Caco-2 (cell line): ENCODE measurements around the gene LAP3. TPM values are rescaled to one million over a fixed set of nuclear protein-coding genes. Genes with fewer than 3 reads are reported as not detected.
A peak's percentile ranks its signal among the peaks of the same experiment; 100 is the strongest.

Source experiments
- BruUV-seq: library from RNA; stranded (reverse); fragments of 400-500 nt; replicated peaks from 2 replicates; lab custom pipeline; 2021; lab: Mats Ljungman, UMichigan
- CTCF ChIA-PET: fragments of 300-600 bp; sonication (Branson Sonifier 250); formaldehyde crosslinking; loops from one replicate; lab custom pipeline; 2022; ENCODE audit warnings: antibody characterized with exemption; lab: Charles Lee
- POLR2A ChIA-PET: fragments of 300-600 bp; sonication (Branson Sonifier 250); formaldehyde crosslinking; loops from one replicate; lab custom pipeline; 2022; ENCODE audit warnings: antibody characterized with exemption; lab: Charles Lee
- DNase-seq, 2 experiments: peaks; one replicate each; pipeline versions ENCODE4 v3.0.0 to v3.0.0-alpha.2; 2020 to 2022
- H3K27me3 ChIP-seq: replicated peaks from 2 replicates; pipeline ENCODE4 v1.6.0; 2011; ENCODE audit warnings: low read length; ENCODE audit not compliant: control insufficient read depth, insufficient read depth
- H3K36me3 ChIP-seq: 2 replicates; pipeline ENCODE4 v1.5.1; 2011; ENCODE audit warnings: low read length; ENCODE audit not compliant: control insufficient read depth, insufficient read depth
- H3K4me1 ChIP-seq: fragments of 250-450 bp; sonication (Bioruptor Pico); 2 replicates; pipeline ENCODE4 v1.5.1; 2020; ENCODE audit warnings: mild to moderate bottlenecking
- H3K4me3 ChIP-seq: 2 replicates; pipeline ENCODE4 v1.5.1; 2011; ENCODE audit warnings: low read depth, mild to moderate bottlenecking, control low read depth, low read length
- H3K9me3 ChIP-seq: fragments of 250-450 bp; sonication (Bioruptor Pico); 2 replicates; pipeline ENCODE4 v1.5.1; 2020; ENCODE audit warnings: mild to moderate bottlenecking, moderate library complexity
- H3K27ac Mint-ChIP-seq: one replicate; pipeline ENCODE4 v1.8.0; 2022; ENCODE audit warnings: mixed read lengths; ENCODE audit not compliant: unreplicated experiment
- H3K27me3 Mint-ChIP-seq: one replicate; pipeline ENCODE4 v1.8.0; 2022; ENCODE audit warnings: mixed read lengths; ENCODE audit not compliant: insufficient read depth, unreplicated experiment
- H3K36me3 Mint-ChIP-seq: one replicate; pipeline ENCODE4 v1.8.0; 2022; ENCODE audit warnings: mild to moderate bottlenecking, mixed read lengths; ENCODE audit not compliant: insufficient read depth, unreplicated experiment
- H3K4me1 Mint-ChIP-seq: one replicate; pipeline ENCODE4 v1.8.0; 2022; ENCODE audit warnings: low read depth, mixed read lengths; ENCODE audit not compliant: unreplicated experiment
- H3K4me3 Mint-ChIP-seq: one replicate; pipeline ENCODE4 v1.8.0; 2022; ENCODE audit warnings: mild to moderate bottlenecking, moderate library complexity, mixed read lengths; ENCODE audit not compliant: unreplicated experiment
- H3K9me3 Mint-ChIP-seq: one replicate; pipeline ENCODE4 v1.8.0; 2022; ENCODE audit warnings: mixed read lengths; ENCODE audit not compliant: unreplicated experiment
- intact Hi-C: fragments of 100-400 bp; cut with micrococcal nuclease; formaldehyde crosslinking; loops from one replicate; pipeline ENCODE4 v1.10.0; 2022; ENCODE audit not compliant: unreplicated experiment
- total RNA-seq: library from RNA; stranded (reverse); gene quantifications from 2 replicates; pipeline ENCODE4 v1.2.3, GENCODE V29; 2022
- TF ChIP-seq, protein P1 (sequence below), 2 experiments: fragments of 200-600 bp in 1 of 2; IDR thresholded peaks; 1 replicate in 1 of 2; 2 replicates in 1 of 2; pipeline versions ENCODE4 v1.5.1 to v1.8.0; 2011 to 2022; ENCODE audit warnings: antibody characterized with exemption in 1 of 2, control low read depth in 1 of 2, inconsistent platforms in 1 of 2, low read depth in 1 of 2, low read length in 1 of 2, mild to moderate bottlenecking in 1 of 2, moderate library complexity in 1 of 2; ENCODE audit not compliant: insufficient read depth in 1 of 2, severe bottlenecking in 1 of 2, unreplicated experiment in 1 of 2

LAP3 gene
- total RNA-seq, 1 experiment from 2014 or later = 62.7 TPM

DNA sequence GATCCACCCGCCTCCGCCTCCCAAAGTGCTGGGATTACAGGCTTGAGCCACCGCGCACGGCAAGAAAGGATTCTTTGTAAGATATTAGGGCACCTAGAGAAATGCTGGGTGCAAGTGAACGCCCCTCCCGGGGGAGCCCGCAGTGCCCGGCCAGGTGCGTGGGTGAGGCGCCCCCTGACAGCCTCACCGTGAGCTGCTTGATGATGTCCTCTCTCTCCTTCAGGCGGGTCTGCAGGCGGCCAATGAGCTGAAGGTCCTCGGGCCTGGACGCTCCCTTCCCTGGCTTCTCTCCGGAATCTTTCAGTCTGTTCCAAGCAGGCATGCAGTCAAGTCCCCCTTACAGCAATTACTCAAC is 59.3 kb downstream of the LAP3 start:
- H3K27me3 Mint-ChIP-seq = no peaks in the 10 kb centered on the region
- H3K27ac Mint-ChIP-seq = no peak overlapping the region
- ChIA-PET POLR2A (no interaction called here), CTCF (interaction anchor here (0.6 to 0.8 kb wide), 2 partner anchors 87 to 134 kb away, joined by 3 read pairs; no protein-coding TSS in a partner anchor)
- H3K9me3 Mint-ChIP-seq = no peaks in the 10 kb centered on the region
- peaks cover 43% of the 10 kb centered on the region for H3K36me3 Mint-ChIP-seq
- H3K9me3 ChIP-seq = no peaks in the 10 kb centered on the region
- no peaks in the 10 kb centered on the region for H3K4me1 ChIP-seq
- no peaks in the 10 kb centered on the region for H3K27me3 ChIP-seq
- BruUV-seq = no TSS peak
- H3K36me3 ChIP-seq = no peaks in the 10 kb centered on the region
- no peak overlapping the region for H3K4me3 Mint-ChIP-seq
- H3K4me3 ChIP-seq = no peak overlapping the region
- no peak for DNase-seq
- no peaks in the 10 kb centered on the region for H3K4me1 Mint-ChIP-seq
- TF ChIP-seq, protein P1, sequence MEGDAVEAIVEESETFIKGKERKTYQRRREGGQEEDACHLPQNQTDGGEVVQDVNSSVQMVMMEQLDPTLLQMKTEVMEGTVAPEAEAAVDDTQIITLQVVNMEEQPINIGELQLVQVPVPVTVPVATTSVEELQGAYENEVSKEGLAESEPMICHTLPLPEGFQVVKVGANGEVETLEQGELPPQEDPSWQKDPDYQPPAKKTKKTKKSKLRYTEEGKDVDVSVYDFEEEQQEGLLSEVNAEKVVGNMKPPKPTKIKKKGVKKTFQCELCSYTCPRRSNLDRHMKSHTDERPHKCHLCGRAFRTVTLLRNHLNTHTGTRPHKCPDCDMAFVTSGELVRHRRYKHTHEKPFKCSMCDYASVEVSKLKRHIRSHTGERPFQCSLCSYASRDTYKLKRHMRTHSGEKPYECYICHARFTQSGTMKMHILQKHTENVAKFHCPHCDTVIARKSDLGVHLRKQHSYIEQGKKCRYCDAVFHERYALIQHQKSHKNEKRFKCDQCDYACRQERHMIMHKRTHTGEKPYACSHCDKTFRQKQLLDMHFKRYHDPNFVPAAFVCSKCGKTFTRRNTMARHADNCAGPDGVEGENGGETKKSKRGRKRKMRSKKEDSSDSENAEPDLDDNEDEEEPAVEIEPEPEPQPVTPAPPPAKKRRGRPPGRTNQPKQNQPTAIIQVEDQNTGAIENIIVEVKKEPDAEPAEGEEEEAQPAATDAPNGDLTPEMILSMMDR (IDR thresholded peaks at IDR 0.05; ENCODE audit: insufficient read depth in 1 of 2, low read depth in 1 of 2, low read length in 1 of 2, severe bottlenecking in 1 of 2, unreplicated experiment in 1 of 2) = no peak
- intact Hi-C loops = loop anchor here (1.0 to 5.0 kb wide), 3 partner anchors 87 to 956 kb away; no protein-coding TSS in a partner anchor

DNA sequence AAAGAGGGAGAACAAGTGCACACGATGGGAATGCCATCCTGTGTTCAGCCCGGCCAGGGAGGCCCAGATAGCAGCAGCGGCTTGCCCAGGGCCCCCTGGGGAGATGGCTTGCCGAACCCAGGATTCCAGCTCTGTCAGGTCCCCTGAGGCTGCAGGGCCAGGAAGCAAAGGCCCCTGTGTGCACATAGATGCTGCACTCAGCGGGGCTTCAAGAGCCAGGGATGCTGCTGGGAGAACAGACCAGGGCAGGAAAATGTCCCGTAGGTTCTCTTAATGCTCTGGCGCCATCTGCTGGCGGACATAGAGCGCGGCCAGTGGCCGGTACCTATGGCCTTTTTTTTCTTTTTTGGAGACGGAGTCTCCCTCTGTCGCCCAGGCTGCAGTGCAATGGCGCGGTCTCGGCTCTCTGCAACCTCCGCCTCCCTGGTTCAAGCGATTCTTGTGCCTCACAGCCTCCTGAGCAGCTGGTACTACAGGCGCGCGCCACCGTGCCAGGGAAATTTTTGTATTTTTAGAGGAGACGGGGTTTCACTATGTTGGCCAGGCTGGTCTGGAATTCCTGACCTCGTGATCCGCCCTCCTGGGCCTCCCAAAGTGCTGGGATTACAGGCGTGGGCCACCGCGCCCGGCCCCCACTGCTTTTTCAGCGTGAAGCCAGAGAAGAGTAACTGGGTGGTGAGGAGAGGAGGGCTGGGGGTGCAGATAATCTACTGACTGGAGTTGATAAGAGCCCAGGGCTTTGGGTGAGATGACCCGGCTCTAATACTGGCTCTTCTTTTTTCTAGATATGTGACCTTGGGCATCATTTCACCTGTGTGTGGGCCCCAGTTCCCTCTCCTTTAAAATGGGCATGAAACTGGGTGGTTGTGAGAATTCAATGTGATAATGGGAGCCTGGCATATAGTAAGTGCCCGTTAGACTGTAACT is 60.0 kb downstream of the LAP3 start:
- Histone ChIP-seq H3K4me3 (no peak overlapping the region), H3K4me1 (no peaks in the 10 kb centered on the region), H3K36me3 (no peaks in the 10 kb centered on the region), H3K27me3 (no peaks in the 10 kb centered on the region), H3K9me3 (no peaks in the 10 kb centered on the region)
- DNase-seq = peak; percentile 73 to 78
- Mint-ChIP-seq H3K27me3 (no peaks in the 10 kb centered on the region), H3K4me3 (no peak overlapping the region), H3K4me1 (no peaks in the 10 kb centered on the region), H3K9me3 (no peaks in the 10 kb centered on the region), H3K27ac (no peak overlapping the region), H3K36me3 (peaks cover 37% of the 10 kb centered on the region)
- TF ChIP-seq, protein P1 (IDR thresholded peaks at IDR 0.05; ENCODE audit: insufficient read depth in 1 of 2, low read depth in 1 of 2, low read length in 1 of 2, severe bottlenecking in 1 of 2, unreplicated experiment in 1 of 2) = peak; percentile 83 to 90
- no TSS peak for BruUV-seq
- intact Hi-C loops = loop anchor here (1.0 to 5.0 kb wide), 4 partner anchors 40 to 955 kb away; no protein-coding TSS in a partner anchor
- CTCF ChIA-PET = interaction anchor here (0.8 kb wide), 1 partner anchor 88 kb away, joined by 3 read pairs; no protein-coding TSS in a partner anchor
- POLR2A ChIA-PET = no interaction called here

DNA sequence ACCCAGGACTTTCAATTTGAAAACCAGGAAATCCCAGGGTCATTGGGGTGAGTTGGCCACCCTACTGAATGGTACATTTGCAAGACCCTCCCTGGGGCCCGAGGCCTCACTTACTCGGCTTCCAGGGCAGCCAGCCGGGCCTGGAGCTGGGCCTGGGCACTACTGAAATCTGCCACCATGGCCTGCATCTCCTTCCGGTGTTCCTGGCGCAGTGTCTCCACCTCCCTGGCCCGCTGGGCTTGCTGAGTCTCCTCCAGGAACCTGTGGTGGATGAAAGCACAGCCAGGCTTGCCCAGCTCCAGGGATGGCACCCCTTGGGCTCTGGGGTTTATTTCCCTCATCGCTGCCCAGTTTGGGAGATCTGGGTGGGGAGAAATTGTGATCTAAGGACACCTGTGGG is 62.1 kb downstream of the LAP3 start:
- Histone ChIP-seq H3K4me1 (no peaks in the 10 kb centered on the region), H3K36me3 (no peaks in the 10 kb centered on the region), H3K27me3 (no peaks in the 10 kb centered on the region), H3K9me3 (no peaks in the 10 kb centered on the region), H3K4me3 (no peak overlapping the region)
- H3K27ac Mint-ChIP-seq = no peak overlapping the region
- CTCF ChIA-PET = interaction anchor here (1.3 kb wide), 1 partner anchor 90 kb away, joined by 3 read pairs; no protein-coding TSS in a partner anchor
- no peaks in the 10 kb centered on the region for H3K4me1 Mint-ChIP-seq
- peaks cover 28% of the 10 kb centered on the region for H3K36me3 Mint-ChIP-seq
- H3K27me3 Mint-ChIP-seq = no peaks in the 10 kb centered on the region
- TF ChIP-seq, protein P1 (IDR thresholded peaks at IDR 0.05; ENCODE audit: insufficient read depth in 1 of 2, low read depth in 1 of 2, low read length in 1 of 2, severe bottlenecking in 1 of 2, unreplicated experiment in 1 of 2) = no peak
- no TSS peak for BruUV-seq
- intact Hi-C loops = loop anchor here (5.0 kb wide), 2 partner anchors 148 to 953 kb away; no protein-coding TSS in a partner anchor
- no peaks in the 10 kb centered on the region for H3K9me3 Mint-ChIP-seq
- no peak for DNase-seq
- POLR2A ChIA-PET = no interaction called here
- no peak overlapping the region for H3K4me3 Mint-ChIP-seq
